Esophagus (tissue), 2 donors: ENCODE measurements around the gene SPDYE8. TPM values are rescaled to one million over a fixed set of nuclear protein-coding genes. Genes with fewer than 3 reads are reported as not detected.
"Not testable (repeated sequence)": the region's sequence is repeated elsewhere in the genome, so short reads cannot be mapped to it uniquely, and the experiment has no call there.

Experiments
- H3K27ac ChIP-seq, 2 donors: one replicate each; pipeline ENCODE4 v1.5.1; 2013; ENCODE audit warnings: low read depth in 2 of 2, mild to moderate bottlenecking in 2 of 2, inconsistent platforms in 1 of 2, low read length in 1 of 2, moderate library complexity in 1 of 2
- H3K27me3 ChIP-seq, 2 donors: one replicate each; pipeline ENCODE4 v1.6.1; 2013; ENCODE audit warnings: low read length in 2 of 2, control low read depth in 1 of 2, mild to moderate bottlenecking in 1 of 2; ENCODE audit not compliant: insufficient read depth in 2 of 2, control insufficient read depth in 1 of 2
- H3K36me3 ChIP-seq, 2 donors: one replicate each; pipeline ENCODE4 v1.6.1; 2013; ENCODE audit warnings: low read length in 1 of 2; ENCODE audit not compliant: control insufficient read depth in 2 of 2, insufficient read depth in 2 of 2
- H3K4me1 ChIP-seq, 2 donors: one replicate each; pipeline ENCODE4 v1.6.1; 2013; ENCODE audit warnings: low read length in 1 of 2; ENCODE audit not compliant: control insufficient read depth in 2 of 2, insufficient read depth in 2 of 2
- H3K4me3 ChIP-seq, 2 donors: one replicate each; pipeline ENCODE4 v1.5.1; 2013; ENCODE audit warnings: low read length in 2 of 2, mild to moderate bottlenecking in 2 of 2, low read depth in 1 of 2, moderate library complexity in 1 of 2
- H3K9me3 ChIP-seq, 2 donors: one replicate each; pipeline ENCODE4 v1.6.1; 2013; ENCODE audit warnings: mild to moderate bottlenecking in 2 of 2, low read depth in 1 of 2, low read length in 1 of 2, moderate library complexity in 1 of 2; ENCODE audit not compliant: control insufficient read depth in 2 of 2, insufficient read depth in 1 of 2
- WGBS, 2 donors: extraction: QIAGEN DNeasy Blood & Tissue Kit; methylation state at CpG; one replicate each; pipeline ENCODE4 v1.1.7; 2013; 5-methylcytosine and 5-hydroxymethylcytosine counted together
- polyA plus RNA-seq, 2 donors: library from polyadenylated mRNA; stranded (reverse); fragments of 200-250 nt; gene quantifications; one replicate each; pipeline ENCODE4 v1.2.3, GENCODE V29; 2013
- donor health status: healthy with polysubstance abuse.
- donor health status: Bipolar disorder and iron deficiency.

Gene SPDYE8
- polyA plus RNA-seq, result not detected

GRCh38 chr7:73029666-73030065, at the start of gene SPDYE8:
TSS of gene SPDYE8 (minus strand) at chr7:73029766. CDS start at chr7:73027966, 1,800 bp downstream.
- not testable (repeated sequence) for H3K27me3 ChIP-seq, H3K4me3 ChIP-seq, H3K36me3 ChIP-seq, H3K4me1 ChIP-seq, H3K9me3 ChIP-seq, H3K27ac ChIP-seq
- no CpG with 5 or more reads among the region's 8 CpGs for WGBS, 2 donors

- not testable (repeated sequence) for H3K36me3 ChIP-seq, H3K4me1 ChIP-seq
- no CpG with 5 or more reads among the region's 8 CpGs for WGBS, 2 donors
Observed at GRCh38 chr7:73057811-73058210, 28.2 kb upstream of the SPDYE8 start, which contains the start of gene SPDYE11. TSS of gene SPDYE11 (minus strand) at chr7:73057911. CDS start at chr7:73056111, 1,800 bp downstream.

GRCh38 chr7:73006491-73006890, 23.1 kb downstream of the SPDYE8 start:
- Histone ChIP-seq H3K4me3 (peak overlapping the region in 1 of 2 donors; percentile 26), H3K27ac (peak overlapping the region in 1 of 2 donors; percentile 31)
- not testable (repeated sequence) for H3K4me1 ChIP-seq, H3K9me3 ChIP-seq, H3K36me3 ChIP-seq, H3K27me3 ChIP-seq
- WGBS, 2 donors, result 16 to 21% methylated on average over 10 of the region's 10 CpGs

More at GRCh38 chr7:73057811-73058210, 28.2 kb upstream of the SPDYE8 start, which contains the start of gene SPDYE11:
- H3K9me3 ChIP-seq, H3K27ac ChIP-seq, H3K4me3 ChIP-seq, H3K27me3 ChIP-seq: not testable (repeated sequence)

- H3K4me3 ChIP-seq, result peak overlapping the region; percentile 57 to 72
- not testable (repeated sequence) for H3K9me3 ChIP-seq, H3K36me3 ChIP-seq, H3K27me3 ChIP-seq, H3K4me1 ChIP-seq
- 0% methylated on average over 42 to 50 of the region's 66 CpGs for WGBS, 2 donors
- peak overlapping the region; percentile 93 to 97 for H3K27ac ChIP-seq
Observed at GRCh38 chr7:73005693-73006447, 23.7 kb downstream of the SPDYE8 start.

GRCh38 chr7:73005356-73005692, 24.2 kb downstream of the SPDYE8 start:
- Histone ChIP-seq H3K4me3 (peak overlapping the region; percentile 57 to 72), H3K27ac (peak overlapping the region; percentile 93 to 96)
- H3K36me3 ChIP-seq, H3K9me3 ChIP-seq, H3K27me3 ChIP-seq, H3K4me1 ChIP-seq: not testable (repeated sequence)
- WGBS, 2 donors, result 0 to 1% methylated on average over 15 to 18 of the region's 30 CpGs

- WGBS, 2 donors, result no CpG with 5 or more reads among the region's 11 CpGs
Observed at GRCh38 chr7:72997887-72998468, 31.6 kb downstream of the SPDYE8 start.

GRCh38 chr7:72997447-72997846, 32.1 kb downstream of the SPDYE8 start:
- H3K27me3 ChIP-seq, H3K4me1 ChIP-seq: not testable (repeated sequence)
- WGBS, 2 donors, result 79 to 81% methylated on average over 4 of the region's 8 CpGs

More at GRCh38 chr7:72997887-72998468, 31.6 kb downstream of the SPDYE8 start:
- not testable (repeated sequence) for H3K27me3 ChIP-seq, H3K4me3 ChIP-seq, H3K27ac ChIP-seq, H3K4me1 ChIP-seq, H3K9me3 ChIP-seq, H3K36me3 ChIP-seq

GRCh38 chr7:72995484-72995883, 34.1 kb downstream of the SPDYE8 start:
- 95 to 96% methylated on average over 8 of the region's 8 CpGs for WGBS, 2 donors
- H3K4me1 ChIP-seq, H3K9me3 ChIP-seq, H3K4me3 ChIP-seq, H3K27me3 ChIP-seq, H3K36me3 ChIP-seq, H3K27ac ChIP-seq: not testable (repeated sequence)

More at GRCh38 chr7:72997447-72997846, 32.1 kb downstream of the SPDYE8 start:
- not testable (repeated sequence) for H3K36me3 ChIP-seq, H3K9me3 ChIP-seq, H3K27ac ChIP-seq, H3K4me3 ChIP-seq

GRCh38 chr7:72990146-72990913, 39.2 kb downstream of the SPDYE8 start:
- H3K4me3 ChIP-seq, H3K9me3 ChIP-seq, H3K36me3 ChIP-seq, H3K27me3 ChIP-seq, H3K27ac ChIP-seq, H3K4me1 ChIP-seq: not testable (repeated sequence)
- 32 to 35% methylated on average over 2 to 10 of the region's 14 CpGs for WGBS, 2 donors
